H1 (cell line): ENCODE measurements around the gene ZDHHC8. TPM values are rescaled to one million over a fixed set of nuclear protein-coding genes. Genes with fewer than 3 reads are reported as not detected.

Source experiments
- BACH1 ChIP-seq: IDR thresholded peaks from 2 replicates; pipeline ENCODE4 v1.6.1; 2012; ENCODE audit warnings: low read length, improper control_type of control experiment
- MAX ChIP-seq: IDR thresholded peaks from 2 replicates; pipeline ENCODE4 v1.6.1; 2012; ENCODE audit warnings: inconsistent platforms
- TEAD4 ChIP-seq: IDR thresholded peaks from 2 replicates; pipeline ENCODE4 v1.6.1; 2012; ENCODE audit warnings: low read depth, low read length, inconsistent platforms, mixed read lengths
- polyA plus RNA-seq, 7 experiments: library from polyadenylated mRNA; depleted of rRNA in 3 of 7; stranded (reverse) in 5 of 7; unstranded in 2 of 7; fragments of >200 nt in 5 of 7; fragments of 200-250 nt in 2 of 7; gene quantifications; 1 replicate in 5 of 7; 2 replicates in 1 of 7; 4 replicates in 1 of 7; pipeline versions ENCODE4 v1.2.1 to v1.2.3, GENCODE V29; 2011 to 2013; ENCODE audit warnings: missing spikeins in 2 of 7, mixed read lengths in 2 of 7
- total RNA-seq: library from RNA; stranded (reverse); fragmentation: NEBNext Ultra II Directional; extraction: Animal tissue kit (Norgen Biotek cat#: 25700); gene quantifications from 2 replicates; pipeline ENCODE4 v1.2.1, GENCODE V29; 2021

Gene ZDHHC8
- total and polyA plus RNA-seq, 2 of the 8 experiments (the other 6 are each of a cell fraction or from before 2014, with no cell fraction given) = 18.6 to 65.6 TPM

GRCh38 chr22:20166703-20167102 lies 35.1 kb downstream of the ZDHHC8 start (continued):
- TF ChIP-seq TEAD4 (no peak), BACH1 (no peak), MAX (no peak)
